HCT116 (cell line): ENCODE measurements around the gene SPP2. TPM values are rescaled to one million over a fixed set of nuclear protein-coding genes. Genes with fewer than 3 reads are reported as not detected.

Source experiments
- ATAC-seq: fragments of 200-7000 bp; cut with Tn5 transposase; 2 replicates; pipeline ENCODE4 v1.9.1; 2020; ENCODE audit warnings: mild to moderate bottlenecking, moderate library complexity
- BruUV-seq: library from RNA; stranded (reverse); fragments of 400-500 nt; replicated peaks from 2 replicates; lab custom pipeline; 2021; lab: Mats Ljungman, UMichigan
- CTCF ChIA-PET: fragments of 300-600 bp; sonication (Branson Sonifier 250); formaldehyde crosslinking; loops from one replicate; lab custom pipeline; 2021; ENCODE audit warnings: antibody characterized with exemption; lab: Charles Lee
- POLR2A ChIA-PET: fragments of 300-600, 350-600 bp; sonication (Branson Sonifier 250); formaldehyde crosslinking; loops from one replicate; lab custom pipeline; 2021; ENCODE audit warnings: antibody characterized with exemption; lab: Charles Lee
- RAD21 ChIA-PET, 2 experiments: fragments of 300-600 bp; sonication (Branson Sonifier 250); formaldehyde crosslinking; loops; one replicate each; lab custom pipeline; 2023; ENCODE audit warnings: low total read pairs in 2 of 2; ENCODE audit not compliant: uncharacterized antibody in 2 of 2, unreplicated experiment in 2 of 2, low non-redundant PET in 1 of 2; lab: Charles Lee
- DNase-seq: peaks from one replicate; pipeline ENCODE4 v3.0.0-alpha.2; 2010; ENCODE audit warnings: low read depth, low spot score
- H2AFZ ChIP-seq: fragments of 200-600 bp; shearing (Covaris generic), sonication (generic); 2 replicates; pipeline ENCODE4 v1.6.1; 2017; ENCODE audit warnings: low read depth, mixed run types, mixed read lengths, antibody characterized with exemption, low read length; ENCODE audit not compliant: poor library complexity, severe bottlenecking
- H3K27ac ChIP-seq: 2 replicates; pipeline ENCODE4 v1.5.1; 2012; ENCODE audit warnings: low read depth, low read length
- H3K27me3 ChIP-seq: fragments of 200-600 bp; sonication (generic); 2 replicates; pipeline ENCODE4 v1.6.1; 2016; ENCODE audit warnings: mixed run types, low read length, mixed read lengths; ENCODE audit not compliant: insufficient read depth
- H3K36me3 ChIP-seq, 2 experiments: fragments of 200-500 bp in 1 of 2; fragments of 200-600 bp in 1 of 2; sonication (Bioruptor generic) in 1 of 2; sonication (generic) in 1 of 2; 2 replicates each; pipeline versions ENCODE4 v1.5.1 to v1.6.1; 2014 to 2016; ENCODE audit warnings: low read length in 2 of 2, inconsistent platforms in 1 of 2, mixed read lengths in 1 of 2, mixed run types in 1 of 2; ENCODE audit not compliant: insufficient read depth in 2 of 2, control insufficient read depth in 1 of 2
- H3K4me1 ChIP-seq, 2 experiments: fragments of 200-600 bp in 1 of 2; sonication (generic) in 1 of 2; 2 replicates each; pipeline versions ENCODE4 v1.5.1 to v1.6.1; 2012 to 2017; ENCODE audit warnings: low read length in 2 of 2, inconsistent platforms in 1 of 2, mild to moderate bottlenecking in 1 of 2, mixed read lengths in 1 of 2, mixed run types in 1 of 2, moderate library complexity in 1 of 2; ENCODE audit not compliant: insufficient read depth in 2 of 2, control insufficient read depth in 1 of 2
- H3K4me2 ChIP-seq: fragments of 200-600 bp; sonication (generic); 2 replicates; pipeline ENCODE4 v1.6.1; 2017; ENCODE audit warnings: mixed run types, low read length, mixed read lengths
- H3K4me3 ChIP-seq, 2 experiments: fragments of 200-600 bp in 1 of 2; sonication (generic) in 1 of 2; replicated peaks in 1 of 2; 2 replicates each; pipeline ENCODE4 v1.5.1; 2011 to 2016; ENCODE audit warnings: low read length in 2 of 2, control low read depth in 1 of 2, low read depth in 1 of 2, mild to moderate bottlenecking in 1 of 2, mixed read lengths in 1 of 2, mixed run types in 1 of 2
- H3K79me2 ChIP-seq: fragments of 200-600 bp; sonication (generic); 2 replicates; pipeline ENCODE4 v1.6.1; 2017; ENCODE audit warnings: mild to moderate bottlenecking, mixed run types, low read length, moderate library complexity, mixed read lengths; ENCODE audit not compliant: insufficient read depth
- H3K9ac ChIP-seq: fragments of 200-600 bp; sonication (generic); 2 replicates; pipeline ENCODE4 v1.6.1; 2016; ENCODE audit warnings: low read length, mixed read lengths
- H3K9me2 ChIP-seq: fragments of 200-600 bp; sonication (generic), shearing (Covaris generic); 2 replicates; pipeline ENCODE4 v1.6.1; 2017; ENCODE audit warnings: mixed run types, mild to moderate bottlenecking, moderate library complexity; ENCODE audit not compliant: insufficient read depth
- H3K9me3 ChIP-seq, 2 experiments: fragments of 200-500 bp in 1 of 2; fragments of 200-600 bp in 1 of 2; sonication (Bioruptor generic) in 1 of 2; sonication (generic) in 1 of 2; 2 replicates each; pipeline ENCODE4 v1.6.1; 2014 to 2017; ENCODE audit warnings: low read length in 2 of 2, mixed read lengths in 2 of 2, inconsistent platforms in 1 of 2, low read depth in 1 of 2, mild to moderate bottlenecking in 1 of 2, mixed run types in 1 of 2, moderate library complexity in 1 of 2; ENCODE audit not compliant: control insufficient read depth in 1 of 2, insufficient read depth in 1 of 2
- H4K20me1 ChIP-seq: fragments of 200-600 bp; sonication (generic), shearing (Covaris generic); 2 replicates; pipeline ENCODE4 v1.6.1; 2017; ENCODE audit warnings: mixed run types, mild to moderate bottlenecking, moderate library complexity; ENCODE audit not compliant: insufficient read depth
- CEBPB ChIP-seq: IDR thresholded peaks from 2 replicates; pipeline ENCODE4 v1.6.1; 2012; ENCODE audit warnings: low read depth
- EGR1 ChIP-seq: IDR thresholded peaks from 2 replicates; pipeline ENCODE4 v1.6.1; 2012; ENCODE audit warnings: low read depth
- ELF1 ChIP-seq: IDR thresholded peaks from 2 replicates; pipeline ENCODE4 v1.6.1; 2012; ENCODE audit warnings: low read depth, borderline replicate concordance
- EZH2 ChIP-seq: fragments of 200-600 bp; sonication (generic); IDR thresholded peaks from 2 replicates; pipeline ENCODE4 v1.6.1; 2017; ENCODE audit warnings: antibody characterized with exemption, mixed run types
- EZH2phosphoT487 ChIP-seq: fragments of 200-600 bp; IDR thresholded peaks from 2 replicates; pipeline ENCODE4 v1.6.1; 2018; ENCODE audit warnings: antibody characterized with exemption, borderline replicate concordance
- FOSL1 ChIP-seq: IDR thresholded peaks from 2 replicates; pipeline ENCODE4 v1.6.1; 2012; ENCODE audit warnings: low read depth
- JUND ChIP-seq: IDR thresholded peaks from 2 replicates; pipeline ENCODE4 v1.6.1; 2012
- POLR2A ChIP-seq: IDR thresholded peaks from 2 replicates; pipeline ENCODE4 v1.7.0; 2011; ENCODE audit warnings: borderline replicate concordance; ENCODE audit not compliant: insufficient read depth, insufficient read length; ENCODE audit errors: extremely low read depth
- POLR2AphosphoS5 ChIP-seq: IDR thresholded peaks from 2 replicates; pipeline ENCODE4 v1.6.1; 2011; ENCODE audit warnings: mild to moderate bottlenecking, low read depth, low read length, moderate library complexity
- RAD21 ChIP-seq: IDR thresholded peaks from 2 replicates; pipeline ENCODE4 v1.6.1; 2012; ENCODE audit warnings: low read depth, mild to moderate bottlenecking
- SIN3A ChIP-seq: IDR thresholded peaks from 2 replicates; pipeline ENCODE4 v1.6.1; 2012; ENCODE audit warnings: low read depth
- TCF7L2 ChIP-seq: IDR thresholded peaks from 2 replicates; pipeline ENCODE4 v1.7.0; 2011; ENCODE audit warnings: borderline replicate concordance, inconsistent platforms; ENCODE audit not compliant: insufficient read depth, insufficient read length; ENCODE audit errors: extremely low read depth
- YY1 ChIP-seq: IDR thresholded peaks from 2 replicates; pipeline ENCODE4 v1.6.1; 2011; ENCODE audit warnings: low read length, low read depth, moderate library complexity, mild to moderate bottlenecking; ENCODE audit not compliant: insufficient replicate concordance; ENCODE audit errors: extremely low read depth
- ZFX ChIP-seq: fragments of 450-650 bp; IDR thresholded peaks from 2 replicates; pipeline ENCODE4 v1.6.1; 2017
- ZNF274 ChIP-seq: fragments of 200-500 bp; sonication (Bioruptor generic); IDR thresholded peaks from 2 replicates; pipeline ENCODE4 v1.6.1; 2014; ENCODE audit warnings: mild to moderate bottlenecking, low read depth, low read length, inconsistent platforms
- intact Hi-C: fragments of 100-400 bp; cut with micrococcal nuclease; formaldehyde crosslinking; loops from 2 replicates; pipeline ENCODE4 v1.10.0; 2022
- total RNA-seq: library from RNA; stranded (reverse); gene quantifications from one replicate; pipeline ENCODE4 v1.2.1, GENCODE V29; 2021; ENCODE audit not compliant: unreplicated experiment
- TF ChIP-seq, protein P1 (sequence below): IDR thresholded peaks from 2 replicates; pipeline ENCODE4 v1.6.1; 2012
- TF ChIP-seq, protein P2 (sequence below), 3 experiments: fragments of 200-600 bp in 1 of 3; sonication (generic) in 1 of 3; IDR thresholded peaks in 2 of 3; conservative IDR thresholded peaks in 1 of 3; 2 replicates each; pipeline ENCODE4 v1.5.1; 2012 to 2017; ENCODE audit warnings: low read depth in 2 of 3, low read length in 2 of 3, antibody characterized with exemption in 1 of 3, borderline replicate concordance in 1 of 3, control low read depth in 1 of 3, mild to moderate bottlenecking in 1 of 3, mixed read lengths in 1 of 3, mixed run types in 1 of 3, moderate library complexity in 1 of 3; ENCODE audit not compliant: insufficient read depth in 1 of 3

The SPP2 gene
- total RNA-seq, 1 experiment from 2014 or later, result not detected

DNA sequence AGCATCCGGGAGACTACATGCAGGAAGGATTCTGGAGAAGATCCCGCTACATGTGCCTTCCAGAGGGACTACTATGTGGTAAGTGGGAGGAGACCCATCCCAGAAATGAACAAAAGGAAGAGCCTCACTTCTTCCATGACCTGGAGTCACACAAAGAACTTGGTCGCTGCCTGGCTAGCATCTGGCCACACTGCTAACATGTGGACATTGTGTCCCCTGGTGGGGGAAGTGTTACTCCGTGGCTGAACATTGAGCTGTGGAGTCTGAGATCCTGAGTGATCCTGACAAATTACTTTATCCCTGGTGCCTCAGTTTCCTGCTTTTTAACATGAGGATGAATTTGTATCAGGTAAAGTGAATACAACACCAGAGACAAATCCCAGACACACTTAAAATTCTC lies 8.4 kb downstream of the SPP2 start:
- Histone ChIP-seq H3K27ac (no peak overlapping the region), H4K20me1 (no peaks in the 10 kb centered on the region), H3K27me3 (0 out of 2 replicates have a peak, but pooled peaks cover 3% of the 10 kb centered on the region), H3K4me3 (no peak overlapping the region), H3K4me1 (no peaks in the 10 kb centered on the region), H3K9me3 (no peaks in the 10 kb centered on the region), H3K9ac (no peak overlapping the region), H3K9me2 (no peaks in the 10 kb centered on the region), H2AFZ (no peak overlapping the region), H3K79me2 (no peaks in the 10 kb centered on the region), H3K36me3 (no peaks in the 10 kb centered on the region), H3K4me2 (no peak overlapping the region)
- ChIA-PET RAD21 (no interaction called here), CTCF (no interaction called here), POLR2A (no interaction called here)
- TF ChIP-seq RAD21 (peak; percentile 26; the same call in 1 of the 2 replicates), ZFX (no peak)
- ATAC-seq, result no peak
- BruUV-seq, result no TSS peak
- DNase-seq, result no peak
- intact Hi-C loops, result no loop called here

DNA sequence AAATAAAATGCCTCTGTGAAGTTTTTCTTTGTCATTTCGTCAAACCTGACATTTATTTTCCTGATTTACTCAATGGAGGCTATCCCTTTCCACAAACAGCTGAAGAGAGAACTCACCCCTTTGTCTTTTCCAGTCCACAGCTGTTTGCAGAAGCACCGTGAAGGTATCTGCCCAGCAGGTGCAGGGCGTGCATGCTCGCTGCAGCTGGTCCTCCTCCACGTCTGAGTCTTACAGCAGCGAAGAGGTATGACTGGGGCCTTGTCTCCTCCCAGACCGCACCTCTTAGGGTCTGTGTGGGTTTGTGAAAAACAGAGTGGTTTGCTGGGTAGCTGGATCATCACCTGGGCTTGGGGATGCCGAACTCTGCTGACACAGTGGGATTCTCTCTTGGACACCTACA lies 9.7 kb downstream of the SPP2 start:
- CTCF ChIA-PET, result no interaction called here
- no peaks in the 10 kb centered on the region for H3K9me3 ChIP-seq
- no peak overlapping the region for H2AFZ ChIP-seq
- TF ChIP-seq ZNF274, result no peak
- TF ChIP-seq YY1, result no peak
- no peak for TF ChIP-seq EGR1
- TF ChIP-seq EZH2, result no peak
- TF ChIP-seq FOSL1, result no peak
- TF ChIP-seq SIN3A, result no peak
- no peak for TF ChIP-seq POLR2AphosphoS5
- TF ChIP-seq ELF1, result no peak
- no peak for TF ChIP-seq TCF7L2
- TF ChIP-seq, protein P1, sequence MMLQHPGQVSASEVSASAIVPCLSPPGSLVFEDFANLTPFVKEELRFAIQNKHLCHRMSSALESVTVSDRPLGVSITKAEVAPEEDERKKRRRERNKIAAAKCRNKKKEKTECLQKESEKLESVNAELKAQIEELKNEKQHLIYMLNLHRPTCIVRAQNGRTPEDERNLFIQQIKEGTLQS, result no peak
- no peak for TF ChIP-seq POLR2A
- TF ChIP-seq RAD21, result no peak
- no peak for TF ChIP-seq EZH2phosphoT487
- no peak for TF ChIP-seq JUND
- TF ChIP-seq, protein P2, sequence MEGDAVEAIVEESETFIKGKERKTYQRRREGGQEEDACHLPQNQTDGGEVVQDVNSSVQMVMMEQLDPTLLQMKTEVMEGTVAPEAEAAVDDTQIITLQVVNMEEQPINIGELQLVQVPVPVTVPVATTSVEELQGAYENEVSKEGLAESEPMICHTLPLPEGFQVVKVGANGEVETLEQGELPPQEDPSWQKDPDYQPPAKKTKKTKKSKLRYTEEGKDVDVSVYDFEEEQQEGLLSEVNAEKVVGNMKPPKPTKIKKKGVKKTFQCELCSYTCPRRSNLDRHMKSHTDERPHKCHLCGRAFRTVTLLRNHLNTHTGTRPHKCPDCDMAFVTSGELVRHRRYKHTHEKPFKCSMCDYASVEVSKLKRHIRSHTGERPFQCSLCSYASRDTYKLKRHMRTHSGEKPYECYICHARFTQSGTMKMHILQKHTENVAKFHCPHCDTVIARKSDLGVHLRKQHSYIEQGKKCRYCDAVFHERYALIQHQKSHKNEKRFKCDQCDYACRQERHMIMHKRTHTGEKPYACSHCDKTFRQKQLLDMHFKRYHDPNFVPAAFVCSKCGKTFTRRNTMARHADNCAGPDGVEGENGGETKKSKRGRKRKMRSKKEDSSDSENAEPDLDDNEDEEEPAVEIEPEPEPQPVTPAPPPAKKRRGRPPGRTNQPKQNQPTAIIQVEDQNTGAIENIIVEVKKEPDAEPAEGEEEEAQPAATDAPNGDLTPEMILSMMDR (IDR thresholded peaks at IDR 0.05 in 2 of 3, conservative IDR thresholded peaks at IDR 0.05 in 1 of 3; ENCODE audit: borderline replicate concordance in 1 of 3, insufficient read depth in 1 of 3, low read depth in 2 of 3, low read length in 2 of 3), result no peak
- TF ChIP-seq CEBPB, result no peak
- TF ChIP-seq, all 23 proteins: peak for 0
- no peak for DNase-seq
- Histone ChIP-seq H3K9me2 (no peaks in the 10 kb centered on the region), H3K79me2 (no peaks in the 10 kb centered on the region), H4K20me1 (no peaks in the 10 kb centered on the region), H3K36me3 (no peaks in the 10 kb centered on the region), H3K4me2 (no peak overlapping the region), H3K27me3 (0 out of 2 replicates have a peak, but pooled peaks cover 3% of the 10 kb centered on the region), H3K9ac (no peak overlapping the region), H3K4me1 (no peaks in the 10 kb centered on the region), H3K4me3 (no peak overlapping the region), H3K27ac (no peak overlapping the region)
- intact Hi-C loops, result no loop called here
- BruUV-seq, result no TSS peak
- ChIA-PET RAD21 (no interaction called here), POLR2A (no interaction called here)
- ATAC-seq, result no peak
